Upper lobe of right lung (tissue), 1 donor: Measurements from ENCODE around the gene MPPED2. TPM values are rescaled to one million over a fixed set of nuclear protein-coding genes. Genes with fewer than 3 reads are reported as not detected.

Experiments
- ATAC-seq: fragments of 200-7000 bp; cut with Tn5 transposase; one replicate; pipeline ENCODE4 v1.9.1; 2020; ENCODE audit warnings: mild to moderate bottlenecking, moderate library complexity
- DNase-seq: peaks from one replicate; pipeline ENCODE4 v3.0.0-alpha.2; 2020
- H3K27ac ChIP-seq: fragments of 200-600 bp; one replicate; pipeline ENCODE4 v1.8.0; 2022
- H3K27me3 ChIP-seq: fragments of 200-600 bp; one replicate; pipeline ENCODE4 v1.8.0; 2022; ENCODE audit warnings: mild to moderate bottlenecking
- H3K36me3 ChIP-seq: fragments of 200-600 bp; one replicate; pipeline ENCODE4 v1.8.0; 2022
- H3K4me1 ChIP-seq: fragments of 200-600 bp; one replicate; pipeline ENCODE4 v1.8.0; 2022
- H3K4me3 ChIP-seq: fragments of 200-600 bp; one replicate; pipeline ENCODE4 v1.8.0; 2022; ENCODE audit warnings: mild to moderate bottlenecking
- H3K9me3 ChIP-seq: fragments of 200-600 bp; one replicate; pipeline ENCODE4 v1.8.0; 2022
- intact Hi-C: fragments of 100-400 bp; cut with DNase I; formaldehyde crosslinking; loops from one replicate; pipeline ENCODE4 v1.11.0; 2022
- total RNA-seq: library from RNA; stranded (reverse); fragmentation: NEBNext Ultra II Directional; extraction: Animal tissue kit (Norgen Biotek cat#: 25700); gene quantifications from one replicate; pipeline ENCODE4 v1.2.1, GENCODE V29; 2021
- TF ChIP-seq, protein P1 (sequence below): fragments of 200-600 bp; IDR thresholded peaks from one replicate; pipeline ENCODE4 v1.8.0; 2022; ENCODE audit warnings: antibody characterized with exemption
- donor health status: DM: no; HTN: yes; CAD: no; lungs with severe emphysema.

MPPED2 gene
- total RNA-seq, 1 donor from 2014 or later, result 1.3 TPM

DNA sequence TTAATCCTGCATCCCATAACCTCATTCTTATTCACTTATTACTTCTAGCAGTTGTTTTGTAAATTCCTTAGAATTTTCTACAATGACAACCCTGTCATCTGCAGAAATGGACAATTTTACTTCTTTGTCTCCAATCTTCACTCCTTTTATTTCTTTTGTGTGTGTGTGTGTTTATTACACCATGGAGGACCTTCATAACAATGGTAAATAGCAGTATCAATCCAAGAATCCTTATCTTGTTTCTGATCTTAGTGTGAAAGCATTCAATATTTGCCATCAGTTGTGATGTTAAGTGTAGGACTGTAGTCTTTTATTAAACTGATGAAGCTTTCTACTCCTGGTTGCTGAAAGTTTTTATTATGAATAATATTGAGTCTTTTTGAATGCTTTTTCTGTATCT is 109.1 kb downstream of the MPPED2 start:
- no peak overlapping the region for H3K27ac ChIP-seq
- intact Hi-C loops, result no loop called here
- no peak overlapping the region for H3K4me3 ChIP-seq
- no peak for DNase-seq
- no peaks in the 10 kb centered on the region for H3K4me1 ChIP-seq
- H3K9me3 ChIP-seq, result no peaks in the 10 kb centered on the region
- TF ChIP-seq, protein P1, sequence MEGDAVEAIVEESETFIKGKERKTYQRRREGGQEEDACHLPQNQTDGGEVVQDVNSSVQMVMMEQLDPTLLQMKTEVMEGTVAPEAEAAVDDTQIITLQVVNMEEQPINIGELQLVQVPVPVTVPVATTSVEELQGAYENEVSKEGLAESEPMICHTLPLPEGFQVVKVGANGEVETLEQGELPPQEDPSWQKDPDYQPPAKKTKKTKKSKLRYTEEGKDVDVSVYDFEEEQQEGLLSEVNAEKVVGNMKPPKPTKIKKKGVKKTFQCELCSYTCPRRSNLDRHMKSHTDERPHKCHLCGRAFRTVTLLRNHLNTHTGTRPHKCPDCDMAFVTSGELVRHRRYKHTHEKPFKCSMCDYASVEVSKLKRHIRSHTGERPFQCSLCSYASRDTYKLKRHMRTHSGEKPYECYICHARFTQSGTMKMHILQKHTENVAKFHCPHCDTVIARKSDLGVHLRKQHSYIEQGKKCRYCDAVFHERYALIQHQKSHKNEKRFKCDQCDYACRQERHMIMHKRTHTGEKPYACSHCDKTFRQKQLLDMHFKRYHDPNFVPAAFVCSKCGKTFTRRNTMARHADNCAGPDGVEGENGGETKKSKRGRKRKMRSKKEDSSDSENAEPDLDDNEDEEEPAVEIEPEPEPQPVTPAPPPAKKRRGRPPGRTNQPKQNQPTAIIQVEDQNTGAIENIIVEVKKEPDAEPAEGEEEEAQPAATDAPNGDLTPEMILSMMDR, result no peak
- no peaks in the 10 kb centered on the region for H3K36me3 ChIP-seq
- H3K27me3 ChIP-seq, result no peaks in the 10 kb centered on the region
- no peak for ATAC-seq

DNA sequence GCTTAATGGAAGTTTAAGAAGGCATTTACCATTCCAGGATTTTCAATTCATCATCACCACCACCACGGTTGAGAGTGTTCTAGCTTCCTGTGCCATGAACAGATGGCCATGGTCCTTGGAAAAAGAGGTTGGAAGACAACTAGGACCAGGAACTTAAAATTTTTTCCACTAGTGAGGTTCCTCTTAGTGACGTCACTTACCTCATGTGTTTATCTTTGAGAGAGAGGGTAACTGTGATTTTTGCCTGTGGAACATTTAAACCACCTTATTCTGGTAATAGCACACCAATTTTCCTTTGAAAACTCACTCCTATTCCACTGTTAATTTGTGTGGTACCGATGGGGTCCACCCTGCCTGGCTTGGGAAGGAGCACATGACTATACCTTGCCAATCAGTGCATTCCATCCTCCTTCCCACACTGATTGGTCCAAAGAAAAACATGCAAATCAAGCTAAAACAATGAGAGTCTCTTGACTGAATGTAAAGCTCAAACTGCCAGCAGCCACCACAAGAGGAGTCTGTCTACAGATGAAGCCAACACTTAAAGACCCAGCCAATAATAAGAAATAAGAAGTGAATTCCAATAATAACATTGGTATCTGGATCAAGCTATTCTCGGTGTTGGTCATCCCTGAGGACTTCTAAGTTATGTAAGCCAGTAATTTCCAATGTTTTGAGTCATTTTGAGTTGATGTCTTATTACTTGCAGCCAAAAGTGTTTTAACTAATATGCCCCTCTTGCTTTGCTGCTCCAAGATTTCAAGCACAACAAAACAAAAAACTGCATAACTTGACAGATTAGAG is 111.8 kb downstream of the MPPED2 start:
- no peak for DNase-seq
- TF ChIP-seq, protein P1, result no peak
- Histone ChIP-seq H3K4me1 (no peaks in the 10 kb centered on the region), H3K27ac (no peak overlapping the region), H3K36me3 (no peaks in the 10 kb centered on the region), H3K27me3 (no peaks in the 10 kb centered on the region), H3K4me3 (no peak overlapping the region), H3K9me3 (no peaks in the 10 kb centered on the region)
- intact Hi-C loops, result no loop called here
- ATAC-seq, result no peak

DNA sequence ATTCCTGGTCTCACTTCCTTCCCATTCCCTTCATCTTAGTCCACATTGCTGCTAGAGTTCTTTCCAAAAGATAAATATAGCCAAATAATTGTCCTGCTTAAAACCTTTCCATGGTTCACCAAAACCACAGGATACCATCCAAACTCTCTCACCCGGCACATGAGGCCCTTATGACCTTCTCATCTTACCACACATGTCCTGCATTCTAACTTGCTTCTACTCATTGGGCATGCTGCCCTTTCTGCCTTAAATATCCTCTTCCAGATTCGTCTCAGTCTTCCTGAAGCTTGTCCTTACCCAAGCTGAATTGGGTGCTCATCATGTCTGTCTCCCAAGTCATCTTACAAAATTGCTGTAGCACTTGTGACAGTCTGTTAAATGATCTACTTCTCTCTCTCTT is 114.9 kb downstream of the MPPED2 start:
- intact Hi-C loops, result no loop called here
- Histone ChIP-seq H3K27me3 (no peaks in the 10 kb centered on the region), H3K4me1 (no peaks in the 10 kb centered on the region), H3K4me3 (no peak overlapping the region), H3K36me3 (no peaks in the 10 kb centered on the region), H3K9me3 (no peaks in the 10 kb centered on the region), H3K27ac (no peak overlapping the region)
- DNase-seq, result no peak
- TF ChIP-seq, protein P1, result no peak
- no peak for ATAC-seq

DNA sequence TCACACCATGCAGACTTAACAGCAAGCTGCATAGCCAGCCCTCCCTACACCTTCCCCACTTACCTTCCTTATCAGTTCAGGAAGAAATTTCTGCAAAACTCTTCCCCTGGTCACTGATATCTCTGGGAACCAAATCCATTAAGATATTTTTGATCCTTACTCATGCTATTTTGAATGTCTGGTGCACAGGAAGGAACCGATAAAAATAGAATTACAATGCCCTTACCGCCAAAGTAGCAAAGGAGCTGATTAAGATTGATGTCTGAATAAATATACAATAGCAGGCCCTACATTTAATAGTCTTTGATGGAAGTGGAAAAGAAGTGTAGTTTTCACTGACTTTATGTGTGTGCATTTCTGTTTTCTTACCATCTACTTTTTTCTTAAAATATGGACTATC is 117.3 kb downstream of the MPPED2 start:
- Histone ChIP-seq H3K4me3 (no peak overlapping the region), H3K4me1 (no peaks in the 10 kb centered on the region), H3K36me3 (no peaks in the 10 kb centered on the region), H3K27ac (no peak overlapping the region), H3K27me3 (no peaks in the 10 kb centered on the region), H3K9me3 (no peaks in the 10 kb centered on the region)
- DNase-seq (no peak), ATAC-seq (no peak)
- intact Hi-C loops, result no loop called here
- TF ChIP-seq, protein P1, result no peak

DNA sequence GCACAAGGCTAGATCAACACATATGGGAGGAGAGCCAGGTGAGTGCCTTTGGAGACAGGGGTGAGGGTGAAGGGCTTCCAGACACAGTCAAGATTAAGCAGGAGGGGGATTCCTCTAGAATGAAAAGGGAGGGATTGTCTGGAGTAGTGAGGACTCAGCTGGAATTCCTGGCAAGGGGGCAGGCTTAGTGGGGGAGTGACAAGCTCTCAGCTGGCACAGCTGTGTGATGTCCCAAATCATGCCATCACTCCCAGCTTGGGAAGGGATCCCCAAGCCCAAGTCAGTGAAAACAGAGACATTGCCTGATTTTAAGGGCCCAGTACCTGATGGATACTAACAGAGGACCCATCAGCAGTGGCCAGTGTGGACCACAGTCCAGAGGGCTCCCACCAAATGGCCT is 119.0 kb downstream of the MPPED2 start:
- TF ChIP-seq, protein P1, result no peak
- H3K4me1 ChIP-seq, result no peaks in the 10 kb centered on the region
- H3K27me3 ChIP-seq, result no peaks in the 10 kb centered on the region
- no peaks in the 10 kb centered on the region for H3K36me3 ChIP-seq
- ATAC-seq (no peak), DNase-seq (no peak)
- H3K4me3 ChIP-seq, result no peak overlapping the region
- no peak overlapping the region for H3K27ac ChIP-seq
- intact Hi-C loops, result no loop called here
- no peaks in the 10 kb centered on the region for H3K9me3 ChIP-seq
